GM18519 (cell line): ENCODE data around the gene ARHGEF2.
"Not testable (repeated sequence)": the region's sequence is repeated elsewhere in the genome, so short reads cannot be mapped to it uniquely, and the experiment has no call there.

Source experiments
- ATAC-seq: cut with Tn5 transposase; IDR thresholded peaks from one replicate; pipeline ENCODE4 v1.9.1; 2021; ENCODE audit warnings: mild to moderate bottlenecking, moderate library complexity; ENCODE audit not compliant: unreplicated experiment, low FRiP score

Gene ARHGEF2

DNA sequence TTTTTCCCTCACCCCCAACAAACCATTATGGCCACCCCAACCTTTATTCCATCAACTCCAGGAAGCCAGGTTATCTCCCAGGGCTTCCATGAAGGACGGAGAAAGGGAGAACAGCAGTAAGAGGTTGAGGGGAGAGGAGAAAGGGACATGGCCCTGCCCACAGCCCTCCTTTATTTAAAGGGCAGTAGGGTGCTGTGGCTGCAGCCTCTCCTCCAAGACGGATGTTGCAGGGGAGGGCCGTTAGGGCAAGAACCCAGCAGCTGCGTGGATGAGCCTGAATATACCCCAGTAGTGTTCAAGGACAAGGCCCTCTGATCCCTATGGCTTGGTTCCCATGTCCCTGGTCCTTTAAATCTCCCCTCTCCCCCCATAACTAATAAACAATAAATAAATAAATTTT lies 31.1 kb downstream of the ARHGEF2 start:
- ATAC-seq, result no peak

DNA sequence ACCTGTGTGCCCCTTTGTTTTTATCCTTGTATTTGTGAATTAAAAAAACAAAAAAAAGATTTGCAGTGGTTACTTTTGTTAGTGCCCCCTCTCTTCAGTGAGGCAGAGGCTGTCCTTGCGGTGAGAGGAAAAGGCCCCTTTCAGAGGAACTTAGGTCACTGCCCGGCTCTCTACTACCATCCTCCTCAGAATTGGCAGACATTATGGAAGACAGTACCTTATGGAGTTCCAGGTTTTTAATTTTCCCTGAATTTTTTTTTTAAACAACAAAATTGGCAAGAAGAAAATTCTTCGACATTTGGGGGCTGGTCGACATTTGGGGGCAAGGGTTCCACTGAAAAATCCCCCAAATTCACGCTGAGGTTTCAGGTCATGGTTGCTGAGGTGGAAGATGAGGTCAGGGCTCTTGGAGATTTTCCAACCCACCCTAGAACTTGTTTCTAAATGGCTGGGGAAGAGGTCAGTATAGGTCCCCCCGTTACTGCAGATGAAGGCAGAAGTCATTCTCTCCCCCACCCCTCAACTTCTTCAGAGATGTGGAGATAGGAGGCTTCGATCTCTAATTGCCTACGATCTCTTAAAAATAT lies 31.6 kb downstream of the ARHGEF2 start:
- no peak for ATAC-seq

DNA sequence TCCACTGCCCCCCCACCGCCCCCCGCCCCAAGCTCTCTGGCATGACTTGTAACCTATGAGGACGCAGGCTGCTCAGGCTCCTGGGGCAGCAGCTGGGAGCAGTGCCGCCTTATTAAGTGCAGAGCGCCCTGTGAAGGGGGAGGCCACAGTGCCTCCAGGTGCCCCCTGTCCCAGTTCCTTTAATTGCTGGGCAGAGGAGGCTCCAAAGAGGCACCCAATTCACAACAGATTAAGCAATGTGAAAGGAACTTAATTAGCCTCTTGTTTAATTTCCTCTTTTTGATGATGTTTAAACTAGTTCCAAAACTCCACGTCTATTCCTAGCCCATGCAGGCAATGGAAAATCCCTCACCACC lies 33.9 kb downstream of the ARHGEF2 start:
- ATAC-seq, result no peak

DNA sequence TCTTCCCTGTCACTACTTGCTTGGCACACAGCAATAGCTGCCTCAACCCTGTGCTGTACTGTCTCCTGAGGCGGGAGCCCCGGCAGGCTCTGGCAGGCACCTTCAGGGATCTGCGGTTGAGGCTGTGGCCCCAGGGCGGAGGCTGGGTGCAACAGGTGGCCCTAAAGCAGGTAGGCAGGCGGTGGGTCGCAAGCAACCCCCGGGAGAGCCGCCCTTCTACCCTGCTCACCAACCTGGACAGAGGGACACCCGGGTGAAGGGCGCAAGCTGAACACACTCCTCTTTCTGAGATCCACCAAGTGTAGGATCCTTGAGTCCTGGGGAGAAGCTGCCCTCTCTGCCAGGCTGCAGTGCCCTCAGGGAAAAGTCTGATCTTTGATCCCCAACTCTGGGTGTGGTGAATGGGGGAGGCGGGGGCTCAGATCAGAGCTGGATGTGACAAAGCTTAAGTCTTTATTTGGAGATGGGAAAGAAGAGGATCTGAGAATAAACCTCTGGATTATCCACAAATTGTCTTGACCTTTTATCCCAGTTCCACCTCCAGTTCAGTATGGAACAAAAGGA lies 35.7 kb downstream of the ARHGEF2 start:
- ATAC-seq, result no peak

DNA sequence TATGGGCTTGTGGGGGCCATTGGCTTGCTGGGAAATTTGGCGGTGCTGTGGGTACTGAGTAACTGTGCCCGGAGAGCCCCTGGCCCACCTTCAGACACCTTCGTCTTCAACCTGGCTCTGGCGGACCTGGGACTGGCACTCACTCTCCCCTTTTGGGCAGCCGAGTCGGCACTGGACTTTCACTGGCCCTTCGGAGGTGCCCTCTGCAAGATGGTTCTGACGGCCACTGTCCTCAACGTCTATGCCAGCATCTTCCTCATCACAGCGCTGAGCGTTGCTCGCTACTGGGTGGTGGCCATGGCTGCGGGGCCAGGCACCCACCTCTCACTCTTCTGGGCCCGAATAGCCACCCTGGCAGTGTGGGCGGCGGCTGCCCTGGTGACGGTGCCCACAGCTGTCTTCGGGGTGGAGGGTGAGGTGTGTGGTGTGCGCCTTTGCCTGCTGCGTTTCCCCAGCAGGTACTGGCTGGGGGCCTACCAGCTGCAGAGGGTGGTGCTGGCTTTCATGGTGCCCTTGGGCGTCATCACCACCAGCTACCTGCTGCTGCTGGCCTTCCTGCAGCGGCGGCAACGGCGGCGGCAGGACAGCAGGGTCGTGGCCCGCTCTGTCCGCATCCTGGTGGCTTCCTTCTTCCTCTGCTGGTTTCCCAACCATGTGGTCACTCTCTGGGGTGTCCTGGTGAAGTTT lies 36.4 kb downstream of the ARHGEF2 start:
- no peak for ATAC-seq

DNA sequence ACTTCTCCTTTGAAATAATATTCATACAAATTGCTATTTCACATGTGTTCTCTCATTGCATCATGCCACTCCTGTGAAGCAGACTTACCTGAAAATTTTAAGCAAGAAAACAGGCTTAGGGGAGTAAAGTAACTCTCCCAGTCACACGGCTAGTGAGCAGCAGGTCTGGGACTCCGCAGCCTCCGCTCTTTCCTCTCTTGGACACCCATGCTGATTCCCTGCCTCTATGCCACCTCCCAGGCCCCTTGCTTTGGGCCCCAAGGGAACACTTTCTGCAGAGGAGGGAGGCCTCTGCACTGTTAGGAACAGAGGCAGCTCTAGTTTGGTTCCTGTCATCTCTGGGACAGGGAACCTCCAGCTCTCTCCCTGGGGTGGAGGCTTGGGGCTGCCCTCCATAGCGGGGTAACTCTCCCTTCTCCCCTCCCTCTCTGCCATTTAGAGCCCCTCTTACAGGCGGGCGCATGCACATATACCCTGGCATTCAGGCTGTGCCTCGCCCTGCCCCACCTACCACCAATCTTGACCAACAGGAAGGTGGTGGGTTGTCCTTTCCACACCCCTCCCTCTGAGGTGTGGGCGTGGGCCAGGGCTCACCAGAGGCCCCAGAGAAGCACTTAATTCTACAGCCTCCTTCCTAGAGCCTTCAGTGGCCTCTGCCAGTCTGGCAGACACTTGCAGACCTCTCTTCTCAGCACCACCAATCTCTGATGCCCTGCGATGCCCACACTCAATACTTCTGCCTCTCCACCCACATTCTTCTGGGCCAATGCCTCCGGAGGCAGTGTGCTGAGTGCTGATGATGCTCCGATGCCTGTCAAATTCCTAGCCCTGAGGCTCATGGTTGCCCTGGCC lies 37.1 kb downstream of the ARHGEF2 start, which contains the start of gene RXFP4:
Gene RXFP4 (plus strand): TSS at position 646 of the 852 bp plus-strand sequence. CDS start 72 bp downstream, at position 718.
- no peak for ATAC-seq

DNA sequence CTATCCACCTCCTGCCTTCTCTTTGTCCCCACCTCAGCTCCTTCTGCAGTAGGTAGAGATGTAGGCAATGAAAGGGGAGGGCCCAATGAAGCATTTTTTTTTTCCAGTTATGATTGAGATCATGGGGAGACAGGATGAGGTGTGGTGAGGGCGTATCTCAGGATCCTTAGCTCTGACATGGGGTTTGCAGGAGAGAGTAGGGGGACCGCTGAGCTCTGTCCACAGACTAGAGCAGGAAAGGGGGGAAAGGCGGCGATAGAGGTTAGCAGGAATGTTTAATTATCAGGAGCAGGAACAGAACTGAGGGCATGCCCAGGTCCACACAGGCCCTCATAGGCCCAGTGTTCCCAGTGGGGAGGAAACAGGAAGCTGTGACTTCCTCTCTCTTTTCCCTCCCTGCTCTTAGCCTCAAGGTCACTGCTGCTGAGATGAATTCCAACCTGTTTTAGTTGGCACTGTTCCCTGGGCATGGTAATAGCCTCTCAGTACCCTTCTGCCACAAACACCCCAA lies 37.8 kb downstream of the ARHGEF2 start:
- ATAC-seq, result no peak

DNA sequence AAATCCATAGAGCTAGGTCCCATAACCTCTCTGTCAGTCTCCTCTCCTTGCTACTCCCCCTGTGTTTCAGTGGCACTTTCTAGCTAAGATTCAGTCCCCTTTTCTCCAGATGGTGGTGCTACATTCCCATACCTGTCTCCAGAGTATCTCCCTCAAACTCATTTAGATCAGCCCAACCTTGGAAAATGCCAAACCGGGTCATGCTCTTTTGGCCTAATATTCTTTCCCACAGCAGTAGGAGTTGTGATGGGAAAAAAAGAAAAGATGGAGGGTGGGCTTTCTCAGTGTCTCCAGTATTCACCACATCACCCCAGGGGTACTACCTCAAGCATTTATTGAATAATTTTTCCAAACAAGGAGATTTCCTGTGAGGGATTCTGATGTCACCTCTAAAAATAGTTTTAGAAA lies 40.1 kb downstream of the ARHGEF2 start:
- no peak for ATAC-seq

DNA sequence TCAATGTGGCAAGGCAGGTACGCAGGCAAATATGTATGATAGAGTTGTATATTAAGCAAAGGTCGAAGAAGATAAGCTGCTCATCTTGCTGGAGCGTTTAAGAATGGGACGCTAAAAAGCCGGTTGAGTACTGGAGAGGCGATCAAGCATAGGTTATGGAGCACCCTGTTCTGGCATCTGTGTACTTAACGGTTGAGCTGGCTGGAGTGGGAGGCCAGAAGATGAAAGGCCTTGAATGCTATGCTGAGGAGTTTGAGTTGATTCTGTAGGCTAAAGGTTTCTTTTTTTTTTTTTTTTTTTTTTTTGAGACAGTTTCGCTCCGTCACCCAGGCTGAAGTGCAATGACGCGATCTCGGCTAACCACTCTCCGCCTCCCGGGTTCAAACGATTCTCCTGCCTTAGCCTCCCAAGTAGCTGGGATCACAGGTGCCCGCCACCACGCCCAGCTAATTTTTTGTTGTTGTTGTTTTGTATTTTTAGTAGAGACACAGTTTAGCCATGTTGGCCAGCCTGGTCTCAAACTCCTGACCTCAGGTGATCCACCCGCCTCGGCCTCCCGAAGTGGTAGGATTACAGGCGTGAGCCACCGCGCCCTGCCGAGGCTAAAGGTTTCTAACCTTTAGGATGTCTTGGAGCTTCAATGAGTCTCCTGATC lies 43.3 kb downstream of the ARHGEF2 start:
- ATAC-seq, result no peak

DNA sequence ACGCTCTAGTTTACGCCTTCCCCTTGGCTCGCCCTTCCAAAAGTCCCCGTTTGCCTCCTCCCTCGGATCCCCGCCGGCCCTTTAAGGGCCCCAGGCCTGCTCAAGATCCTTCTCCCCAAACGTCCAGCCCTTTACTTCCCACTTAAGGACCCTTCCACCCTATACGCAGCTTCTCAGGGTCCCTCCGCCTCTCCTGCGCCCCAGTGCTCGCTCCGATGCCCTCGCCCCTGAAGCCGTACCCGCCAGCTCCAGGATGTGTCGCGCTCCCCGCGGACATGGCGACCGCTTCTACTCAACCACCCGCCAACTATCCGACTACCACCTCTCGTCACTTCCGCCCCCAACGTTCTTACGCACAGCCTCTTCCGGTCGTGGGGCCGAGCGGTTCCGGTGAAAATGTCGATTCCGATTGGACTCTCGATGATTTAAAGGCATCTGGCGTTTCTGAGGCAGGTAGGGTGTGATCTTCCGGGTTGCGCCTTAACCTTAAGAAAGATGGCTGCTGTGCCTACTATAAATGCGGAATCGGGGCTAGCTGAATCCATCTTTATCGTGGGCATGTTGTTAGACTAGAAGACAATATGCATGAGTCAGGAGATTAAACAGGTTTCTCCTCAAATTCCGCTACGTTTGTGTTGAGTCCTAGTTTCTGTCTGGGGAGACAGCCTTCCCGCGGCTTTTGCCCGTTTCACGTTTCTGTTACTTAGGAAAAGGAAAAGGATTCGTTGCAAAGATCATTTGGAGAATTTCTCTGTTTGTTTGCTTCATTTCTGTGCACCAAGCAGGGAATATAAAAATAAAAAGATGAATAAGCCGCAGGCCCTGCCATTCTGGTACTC lies 44.0 kb downstream of the ARHGEF2 start, which contains the start of gene KHDC4:
Gene KHDC4 (minus strand): TSS at position 317 of the 839 bp plus-strand sequence. CDS start 40 bp downstream, at position 277.
- ATAC-seq, result peak; percentile 76

DNA sequence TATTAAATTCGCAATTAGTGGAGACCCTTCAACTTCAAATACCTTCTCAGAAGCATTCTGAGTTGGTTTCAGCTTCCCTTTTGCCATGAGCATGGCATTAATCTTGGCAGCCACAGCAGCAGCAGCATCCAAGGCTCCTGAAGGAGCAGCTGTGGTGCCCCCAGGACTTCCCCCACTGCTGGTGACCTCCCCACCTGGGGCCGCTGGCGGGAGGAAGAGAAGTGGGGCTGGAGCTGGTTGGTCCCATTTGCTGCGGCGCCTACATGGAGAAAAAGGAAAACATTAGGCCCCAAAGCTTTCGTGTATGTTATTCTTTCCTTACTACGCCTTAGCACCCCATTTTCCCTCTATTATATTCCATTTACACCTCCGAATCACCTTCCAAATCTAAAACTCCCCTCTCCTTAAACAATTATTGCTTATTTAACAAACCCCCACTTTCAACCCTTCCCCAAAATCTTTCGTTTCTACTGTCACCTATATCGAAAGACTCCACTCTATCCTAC lies 44.7 kb downstream of the ARHGEF2 start:
- ATAC-seq, result no peak

DNA sequence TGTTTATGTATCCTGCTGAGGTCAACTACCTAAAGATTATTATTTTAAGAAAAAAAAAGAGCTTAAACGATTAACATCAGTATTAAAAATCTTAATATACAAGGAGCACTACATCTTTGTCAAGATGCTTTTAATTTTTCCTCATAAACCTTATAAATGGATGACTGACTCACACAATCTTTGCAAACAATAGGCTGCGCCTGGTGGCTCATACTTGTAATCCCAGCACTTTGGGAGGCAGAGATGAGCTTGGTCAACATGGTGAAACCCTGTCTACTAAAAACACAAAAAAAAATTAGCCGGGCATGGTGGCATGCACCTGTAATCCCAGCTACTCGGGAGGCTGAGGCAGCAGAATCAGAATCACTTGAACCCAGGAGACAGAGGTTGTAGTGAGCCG lies 45.9 kb downstream of the ARHGEF2 start:
- ATAC-seq, result no peak

DNA sequence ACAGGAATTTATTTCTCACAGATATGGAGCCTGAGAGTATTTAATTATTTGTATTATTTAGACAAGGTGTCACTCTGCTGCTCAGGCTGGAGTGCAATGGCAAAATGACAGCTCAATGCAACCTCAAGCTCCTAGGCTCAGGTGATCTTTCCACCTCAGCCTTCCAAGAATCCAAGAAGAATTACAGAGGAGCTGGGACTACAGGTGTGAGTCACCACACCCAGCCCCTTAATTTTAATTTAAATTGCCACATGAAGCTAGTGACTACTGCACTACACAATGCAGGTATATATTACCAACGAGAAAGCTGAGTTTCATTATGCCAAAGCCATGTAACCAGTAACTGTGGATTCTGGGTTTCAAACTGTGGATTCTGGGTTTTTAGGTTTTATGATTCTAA lies 46.3 kb downstream of the ARHGEF2 start:
- ATAC-seq, result no peak

DNA sequence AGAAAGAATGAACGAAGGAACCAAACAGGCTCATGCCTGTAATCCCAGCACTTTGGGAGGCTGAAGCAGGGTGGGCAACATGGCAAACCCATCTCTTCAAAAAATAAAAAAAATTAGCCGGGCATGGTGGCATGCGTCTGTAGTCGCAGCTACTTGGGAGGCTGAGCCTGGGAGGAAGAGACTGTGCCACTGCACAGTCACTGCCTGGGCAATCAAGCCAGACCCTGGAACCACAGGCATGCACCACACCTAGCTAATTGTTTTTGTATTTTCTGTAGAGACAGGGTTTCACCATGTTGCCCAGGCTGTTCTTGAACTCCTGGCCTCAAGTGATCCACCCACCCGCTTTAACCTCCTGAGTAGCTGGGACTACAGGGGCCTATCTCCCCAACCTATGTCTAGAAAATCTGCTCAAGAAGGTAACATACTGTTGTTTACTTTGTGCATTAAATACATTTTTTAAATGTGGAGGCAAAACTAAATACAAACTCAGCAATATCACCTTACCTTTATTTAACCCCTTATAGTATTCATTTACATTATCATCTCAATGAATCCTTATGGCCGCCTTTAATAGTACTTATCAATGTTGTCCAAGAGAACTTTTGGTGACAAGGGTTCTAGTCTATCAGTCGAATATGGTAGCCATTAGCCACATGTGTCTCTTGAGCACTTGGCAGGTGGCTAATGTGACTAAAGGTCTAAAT lies 46.9 kb downstream of the ARHGEF2 start:
- no peak for ATAC-seq

DNA sequence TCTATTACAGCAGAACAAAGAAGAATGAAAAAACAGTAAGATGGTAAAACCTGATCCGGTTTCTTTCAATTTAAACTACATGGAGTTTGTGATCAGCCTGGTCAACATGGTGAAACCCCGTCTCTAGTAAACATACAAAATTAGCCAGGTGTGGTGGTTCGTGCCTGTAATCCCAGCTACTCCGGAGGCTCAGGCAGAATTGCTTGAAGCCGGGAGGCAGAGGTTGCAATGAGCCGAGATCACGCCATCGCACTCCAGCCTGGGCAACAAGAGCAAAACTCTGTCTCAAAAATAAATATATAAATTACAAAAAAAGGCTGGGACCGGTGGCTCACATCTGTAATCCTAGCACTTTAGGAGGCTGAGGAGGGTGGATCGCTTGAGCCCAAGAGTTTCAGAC lies 47.6 kb downstream of the ARHGEF2 start:
- ATAC-seq, result not testable (repeated sequence)

DNA sequence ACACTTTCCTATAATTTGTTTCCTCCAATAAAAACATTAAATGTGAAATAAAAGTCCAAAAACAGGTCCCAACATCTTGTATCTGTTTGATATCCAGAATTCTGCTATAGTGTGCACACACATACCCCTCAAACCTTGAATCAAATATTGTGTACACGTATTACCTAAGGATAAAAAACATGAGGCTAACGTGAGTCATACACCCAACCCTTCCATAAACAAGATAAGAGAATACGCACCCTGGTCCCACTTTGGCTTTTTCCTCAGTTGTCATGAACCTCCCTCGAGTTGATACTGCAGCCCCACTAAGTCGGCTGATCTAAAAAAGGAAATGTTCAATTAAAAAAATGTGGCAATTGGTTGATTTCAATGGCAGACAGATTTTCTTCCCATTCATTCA lies 49.3 kb downstream of the ARHGEF2 start:
- no peak for ATAC-seq

DNA sequence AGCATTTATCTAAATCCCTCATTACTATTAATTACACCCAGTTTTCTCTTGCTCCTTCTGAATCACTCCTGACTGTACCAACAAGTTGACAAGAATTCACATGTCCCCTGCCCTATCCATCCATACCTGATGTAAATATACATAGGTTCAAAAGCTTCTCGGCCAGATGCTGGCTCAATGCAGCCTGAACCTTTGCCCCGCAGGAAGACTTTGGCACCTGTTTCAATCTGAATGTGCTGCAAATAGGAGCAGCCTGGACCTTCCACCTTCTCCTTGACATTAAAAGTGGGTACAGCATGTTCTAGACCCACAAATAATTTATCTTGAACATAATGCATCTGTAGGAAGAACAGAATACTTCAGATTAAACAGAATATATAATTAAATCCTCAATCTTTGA lies 52.8 kb downstream of the ARHGEF2 start:
- ATAC-seq, result no peak

DNA sequence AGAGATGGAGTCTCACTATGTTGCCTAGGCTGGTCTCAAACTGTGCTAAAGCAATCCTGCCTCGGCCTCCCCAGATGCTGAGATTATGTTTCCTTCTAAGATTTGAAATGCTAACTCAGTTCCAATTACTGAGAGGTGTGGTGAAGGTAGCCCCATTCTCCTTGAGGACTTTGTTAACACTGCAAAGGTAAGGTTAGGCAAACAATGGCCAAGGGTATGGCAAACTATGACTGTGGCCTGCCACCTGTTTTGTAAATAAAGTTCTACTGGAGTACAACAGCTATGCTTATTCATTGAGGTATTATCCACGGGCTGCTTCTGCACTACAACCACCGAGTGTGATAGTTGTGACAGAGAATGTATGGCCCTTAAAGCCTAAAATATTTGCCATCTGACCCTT lies 57.6 kb downstream of the ARHGEF2 start:
- no peak for ATAC-seq

DNA sequence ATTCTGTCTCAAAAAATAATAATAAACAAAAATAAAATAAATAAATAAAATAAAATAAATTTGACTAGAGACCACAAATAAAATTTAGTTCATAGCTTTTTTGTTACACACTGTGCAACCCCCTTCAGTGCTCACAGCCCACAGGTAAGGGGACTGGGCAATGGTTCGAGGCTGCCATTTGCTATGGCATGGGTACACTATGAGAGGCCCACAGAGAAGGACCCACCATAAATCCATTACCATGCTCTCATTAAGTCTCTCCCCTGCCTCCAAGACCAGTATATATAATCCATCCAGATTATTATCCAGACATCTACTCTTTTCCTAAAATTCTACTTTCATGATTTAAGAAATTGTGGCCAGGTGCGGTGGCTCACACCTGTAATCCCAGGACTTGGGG lies 58.5 kb downstream of the ARHGEF2 start:
- ATAC-seq, result no peak
